RWPE2 (cell line): Measurements from ENCODE around the gene FUT7.

Experiments
- ATAC-seq: fragments of 200-7000 bp; cut with Tn5 transposase; 3 replicates; pipeline ENCODE4 v1.9.1; 2021; ENCODE audit warnings: low read depth
- DNase-seq: peaks from one replicate; pipeline ENCODE4 v3.0.0-alpha.2; 2020; ENCODE audit warnings: low spot score
- H3K27ac ChIP-seq: fragments of 450-650 bp; 2 replicates; pipeline ENCODE4 v1.5.1; 2017; ENCODE audit warnings: mild to moderate bottlenecking; ENCODE audit not compliant: poor library complexity, severe bottlenecking
- H3K27me3 ChIP-seq: fragments of 250-450 bp; sonication (Bioruptor Pico); 2 replicates; pipeline ENCODE4 v1.5.1; 2021; ENCODE audit warnings: mild to moderate bottlenecking, moderate library complexity; ENCODE audit not compliant: insufficient read depth, poor library complexity, severe bottlenecking
- H3K36me3 ChIP-seq: fragments of 250-450 bp; sonication (Bioruptor Pico); 2 replicates; pipeline ENCODE4 v1.5.1; 2020; ENCODE audit warnings: low read depth, mild to moderate bottlenecking, moderate library complexity
- H3K4me1 ChIP-seq: fragments of 250-450 bp; sonication (Bioruptor Pico); 2 replicates; pipeline ENCODE4 v1.5.1; 2021; ENCODE audit warnings: mild to moderate bottlenecking, moderate library complexity; ENCODE audit not compliant: insufficient read depth, poor library complexity, severe bottlenecking
- H3K4me3 ChIP-seq: fragments of 250-450 bp; sonication (Bioruptor Pico); 2 replicates; pipeline ENCODE4 v1.5.1; 2021; ENCODE audit warnings: mild to moderate bottlenecking, moderate library complexity; ENCODE audit not compliant: severe bottlenecking
- H3K9me3 ChIP-seq: fragments of 250-450 bp; sonication (Bioruptor Pico); 2 replicates; pipeline ENCODE4 v1.5.1; 2021; ENCODE audit warnings: mild to moderate bottlenecking, moderate library complexity; ENCODE audit not compliant: severe bottlenecking
- TF ChIP-seq, protein P1 (sequence below): fragments of 450-650 bp; IDR thresholded peaks from one replicate; pipeline ENCODE4 v1.5.1; 2017; ENCODE audit warnings: mild to moderate bottlenecking, moderate library complexity; ENCODE audit not compliant: poor library complexity, severe bottlenecking

The FUT7 gene

GRCh38 chr9:137052998-137053943 is 21.4 kb upstream of the FUT7 start:
- Histone ChIP-seq H3K9me3 (no peaks in the 10 kb centered on the region), H3K4me3 (peak overlapping the region; percentile 46), H3K27me3 (no peaks in the 10 kb centered on the region), H3K36me3 (no peaks in the 10 kb centered on the region), H3K4me1 (peaks cover 7% of the 10 kb centered on the region), H3K27ac (no peak overlapping the region)
- peak; percentile 19 for ATAC-seq
- TF ChIP-seq, protein P1, sequence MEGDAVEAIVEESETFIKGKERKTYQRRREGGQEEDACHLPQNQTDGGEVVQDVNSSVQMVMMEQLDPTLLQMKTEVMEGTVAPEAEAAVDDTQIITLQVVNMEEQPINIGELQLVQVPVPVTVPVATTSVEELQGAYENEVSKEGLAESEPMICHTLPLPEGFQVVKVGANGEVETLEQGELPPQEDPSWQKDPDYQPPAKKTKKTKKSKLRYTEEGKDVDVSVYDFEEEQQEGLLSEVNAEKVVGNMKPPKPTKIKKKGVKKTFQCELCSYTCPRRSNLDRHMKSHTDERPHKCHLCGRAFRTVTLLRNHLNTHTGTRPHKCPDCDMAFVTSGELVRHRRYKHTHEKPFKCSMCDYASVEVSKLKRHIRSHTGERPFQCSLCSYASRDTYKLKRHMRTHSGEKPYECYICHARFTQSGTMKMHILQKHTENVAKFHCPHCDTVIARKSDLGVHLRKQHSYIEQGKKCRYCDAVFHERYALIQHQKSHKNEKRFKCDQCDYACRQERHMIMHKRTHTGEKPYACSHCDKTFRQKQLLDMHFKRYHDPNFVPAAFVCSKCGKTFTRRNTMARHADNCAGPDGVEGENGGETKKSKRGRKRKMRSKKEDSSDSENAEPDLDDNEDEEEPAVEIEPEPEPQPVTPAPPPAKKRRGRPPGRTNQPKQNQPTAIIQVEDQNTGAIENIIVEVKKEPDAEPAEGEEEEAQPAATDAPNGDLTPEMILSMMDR, result no peak
- no peak for DNase-seq

DNA sequence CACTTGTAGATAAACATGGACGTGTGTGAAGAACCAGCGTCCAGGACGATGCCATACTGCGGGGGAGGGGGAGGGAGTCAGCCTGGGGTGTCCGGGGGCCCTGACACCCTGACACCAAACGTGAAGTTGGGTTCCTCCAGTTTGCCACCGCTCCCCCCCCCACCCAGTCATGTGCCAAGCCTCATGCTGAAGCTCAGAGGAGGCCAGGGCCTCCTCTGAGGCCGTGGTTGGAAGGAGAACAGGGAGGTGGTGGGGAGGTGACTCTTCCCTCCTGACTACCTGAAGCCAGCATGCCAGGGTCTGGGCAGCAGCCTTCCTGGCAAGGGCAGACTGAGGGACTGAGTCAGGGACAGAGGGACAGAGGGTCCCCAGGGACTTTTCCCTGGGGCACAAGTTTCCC is 20.4 kb upstream of the FUT7 start:
- no peaks in the 10 kb centered on the region for H3K27me3 ChIP-seq
- no peak overlapping the region for H3K27ac ChIP-seq

DNA sequence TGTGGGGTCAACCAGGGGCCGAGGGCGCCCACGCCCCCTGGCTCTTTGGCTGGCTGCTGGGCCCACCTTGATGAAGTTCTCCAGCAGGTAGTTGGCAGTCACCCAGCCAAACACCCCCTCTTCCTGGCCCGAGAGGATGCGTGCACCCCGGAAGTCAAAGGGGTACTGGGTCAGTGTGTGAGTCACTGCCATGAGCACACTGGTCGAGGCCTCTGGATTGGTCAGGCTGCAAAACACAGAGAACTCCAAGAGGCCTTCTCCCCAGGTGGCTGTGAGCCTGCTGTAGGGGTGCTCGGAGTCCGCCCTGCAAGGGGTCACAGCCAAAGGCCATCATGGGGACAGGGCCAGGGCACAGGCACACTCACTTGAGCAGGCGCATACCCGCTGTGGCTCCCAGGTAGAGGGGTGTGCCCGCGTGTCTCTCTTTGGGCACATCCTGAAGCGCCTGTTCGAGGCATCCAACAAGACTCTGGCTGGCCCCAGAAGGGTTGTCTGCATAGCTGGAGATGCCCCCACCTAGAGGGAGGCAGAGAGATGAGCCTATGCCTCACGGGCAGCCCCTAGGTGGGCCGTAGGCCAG is 19.3 kb upstream of the FUT7 start:
- Histone ChIP-seq H3K9me3 (no peaks in the 10 kb centered on the region), H3K27me3 (no peaks in the 10 kb centered on the region), H3K4me3 (no peak overlapping the region), H3K27ac (no peak overlapping the region), H3K4me1 (peaks cover 7% of the 10 kb centered on the region), H3K36me3 (no peaks in the 10 kb centered on the region)
- ATAC-seq (no peak), DNase-seq (no peak)
- TF ChIP-seq, protein P1, result no peak

More for the DNA sequence above, 20.4 kb upstream of the FUT7 start:
- Histone ChIP-seq H3K36me3 (no peaks in the 10 kb centered on the region), H3K9me3 (no peaks in the 10 kb centered on the region), H3K4me1 (peaks cover 7% of the 10 kb centered on the region), H3K4me3 (no peak overlapping the region)
- DNase-seq, result no peak
- ATAC-seq, result no peak
- TF ChIP-seq, protein P1, result no peak

GRCh38 chr9:137050570-137050969 is 18.7 kb upstream of the FUT7 start:
- H3K9me3 ChIP-seq, result no peaks in the 10 kb centered on the region
- H3K36me3 ChIP-seq, result no peaks in the 10 kb centered on the region
- no peak overlapping the region for H3K4me3 ChIP-seq
- ATAC-seq, result no peak
- TF ChIP-seq, protein P1, result no peak
- DNase-seq, result no peak
- H3K4me1 ChIP-seq, result peaks cover 4% of the 10 kb centered on the region
- no peak overlapping the region for H3K27ac ChIP-seq
- no peaks in the 10 kb centered on the region for H3K27me3 ChIP-seq
